ENCODE measurements around the gene CRISPLD2. TPM values are rescaled to one million over a fixed set of nuclear protein-coding genes. Genes with fewer than 3 reads are reported as not detected.

The CRISPLD2 gene
- total RNA-seq, 2 donors from 2014 or later, result 0.07 to 0.08 TPM

DNA sequence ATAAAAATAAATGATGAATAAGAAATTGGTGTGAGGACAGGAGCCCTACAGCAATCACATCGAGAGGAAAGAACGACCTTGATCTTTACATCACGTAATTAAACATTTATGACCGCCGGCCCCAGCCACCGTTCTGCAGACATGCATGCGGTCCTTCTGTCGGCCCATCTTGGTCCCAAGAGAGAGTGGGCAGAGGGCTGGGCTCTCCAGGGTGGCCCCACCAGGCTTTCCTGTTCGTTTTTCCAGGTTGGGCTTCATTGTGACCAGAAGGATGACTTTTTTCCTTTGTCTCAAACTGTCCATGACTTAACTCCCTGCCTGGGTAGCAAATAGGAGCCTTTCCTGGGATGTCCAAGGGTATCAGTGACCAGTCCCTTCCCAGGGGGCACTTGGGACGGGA, 3.3 kb upstream of the CRISPLD2 start:
- Mint-ChIP-seq H3K9me3 (no peaks in the 10 kb centered on the region), H3K36me3 (no peaks in the 10 kb centered on the region), H3K27ac (no peak overlapping the region)
- DNase-seq (ENCODE audit: low spot score in 2 of 2) (no peak), ATAC-seq (no peak)

DNA sequence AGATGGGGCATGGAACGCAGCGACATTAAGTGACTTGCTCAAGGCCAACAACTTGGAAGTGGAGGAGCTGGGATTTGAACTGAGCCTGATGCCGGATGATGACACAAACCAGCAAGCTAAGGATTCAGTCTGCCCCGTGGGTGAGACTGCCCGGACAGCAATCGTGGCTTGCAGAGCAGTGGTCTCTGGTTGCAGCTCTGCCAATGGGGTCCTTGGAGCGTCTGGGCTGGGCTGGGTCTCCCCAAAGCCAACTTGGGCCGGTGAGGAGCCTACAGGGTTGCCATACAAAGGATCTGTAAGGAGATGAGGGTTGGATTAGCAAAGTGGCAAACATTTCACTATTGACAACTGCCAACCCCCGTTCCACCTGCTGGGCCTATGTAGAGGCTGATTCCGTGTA, 2.6 kb upstream of the CRISPLD2 start:
- no peak overlapping the region for H3K27ac Mint-ChIP-seq
- ATAC-seq, result no peak
- H3K36me3 Mint-ChIP-seq, result no peaks in the 10 kb centered on the region

DNA sequence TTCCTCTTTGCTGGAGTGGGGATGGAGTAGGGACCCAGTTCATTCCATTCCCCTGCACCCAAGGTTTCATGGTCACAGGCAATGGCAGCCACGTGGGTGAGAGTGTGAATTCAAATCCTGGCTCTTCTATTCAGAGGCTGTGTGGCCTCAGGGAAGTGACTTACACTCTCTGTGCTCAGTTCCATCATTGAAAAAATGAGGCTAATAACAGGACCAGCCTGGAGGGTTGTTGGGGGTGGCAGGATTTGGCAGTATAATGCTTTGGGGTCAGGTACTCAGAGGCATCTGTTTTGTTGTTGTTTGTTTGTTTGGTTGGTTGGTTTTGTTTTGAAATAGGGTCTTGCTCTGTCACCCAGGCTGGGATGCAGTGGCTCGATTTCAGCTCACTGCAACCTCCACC, 2.2 kb upstream of the CRISPLD2 start:
- Mint-ChIP-seq H3K9me3 (no peaks in the 10 kb centered on the region), H3K36me3 (no peaks in the 10 kb centered on the region), H3K27ac (no peak overlapping the region)
- DNase-seq (ENCODE audit: low spot score in 2 of 2) (no peak), ATAC-seq (no peak)

More for the DNA sequence above, 2.6 kb upstream of the CRISPLD2 start:
- no peak for DNase-seq (ENCODE audit: low spot score in 2 of 2)
- H3K9me3 Mint-ChIP-seq, result no peaks in the 10 kb centered on the region

DNA sequence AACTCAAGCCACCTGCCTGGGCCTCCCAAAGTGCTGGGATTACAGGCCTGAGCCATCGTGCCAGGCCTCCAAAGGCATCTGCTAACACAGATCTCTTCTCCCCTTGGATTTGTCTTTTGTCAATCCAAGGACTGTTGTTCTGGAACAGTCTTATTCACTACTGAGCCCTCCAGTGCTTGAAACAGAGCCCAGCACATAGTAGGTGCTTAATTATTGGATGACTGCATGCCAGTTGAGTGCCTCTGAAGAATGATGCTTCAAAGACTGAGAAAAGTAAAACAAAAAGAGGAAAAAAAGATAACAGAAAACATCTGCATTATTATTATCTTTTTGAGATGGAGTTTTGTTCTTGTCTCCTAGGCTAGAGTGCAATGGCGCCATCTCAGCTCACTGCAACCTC, 1.7 kb upstream of the CRISPLD2 start:
- no peak for DNase-seq (ENCODE audit: low spot score in 2 of 2)
- H3K9me3 Mint-ChIP-seq, result no peaks in the 10 kb centered on the region
- no peak for ATAC-seq
- H3K27ac Mint-ChIP-seq, result no peak overlapping the region
- H3K36me3 Mint-ChIP-seq, result no peaks in the 10 kb centered on the region

DNA sequence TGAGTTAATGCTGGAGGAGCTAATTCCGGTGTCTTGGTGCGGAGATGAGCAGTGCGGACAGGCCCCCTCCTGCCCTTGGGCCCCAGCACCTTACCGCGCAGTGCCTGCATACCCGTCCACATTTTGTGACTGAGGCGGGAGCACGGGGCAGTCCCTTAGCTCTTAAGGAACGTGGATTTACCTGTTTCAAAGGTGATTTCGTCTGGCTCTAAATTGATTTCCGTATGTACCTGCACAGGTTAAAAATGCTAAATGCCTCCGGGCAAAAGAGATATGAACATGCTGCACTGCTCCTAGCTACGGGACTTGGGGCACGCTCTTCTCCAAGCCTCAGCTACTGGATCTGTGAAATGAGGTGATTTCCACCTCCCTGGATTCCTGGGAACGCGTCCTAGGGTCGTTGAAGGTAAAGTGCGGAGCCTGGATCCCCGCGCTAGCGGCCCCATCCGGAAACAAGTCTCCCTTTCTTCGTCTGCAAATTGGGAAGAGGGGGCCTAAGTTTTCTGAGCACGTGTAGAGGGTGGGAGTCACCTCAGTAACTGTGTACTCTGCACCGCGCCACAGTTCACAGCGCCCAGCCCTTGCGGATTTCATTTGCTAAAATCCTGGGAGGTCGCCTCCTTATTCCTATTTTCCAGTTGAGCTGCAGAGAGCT, 669 bp upstream of the CRISPLD2 start:
- ATAC-seq (peak in 1 of 2 donors; percentile 1), DNase-seq (ENCODE audit: low spot score in 2 of 2) (no peak)
- Mint-ChIP-seq H3K36me3 (no peaks in the 10 kb centered on the region), H3K27ac (no peak overlapping the region), H3K9me3 (no peaks in the 10 kb centered on the region)

DNA sequence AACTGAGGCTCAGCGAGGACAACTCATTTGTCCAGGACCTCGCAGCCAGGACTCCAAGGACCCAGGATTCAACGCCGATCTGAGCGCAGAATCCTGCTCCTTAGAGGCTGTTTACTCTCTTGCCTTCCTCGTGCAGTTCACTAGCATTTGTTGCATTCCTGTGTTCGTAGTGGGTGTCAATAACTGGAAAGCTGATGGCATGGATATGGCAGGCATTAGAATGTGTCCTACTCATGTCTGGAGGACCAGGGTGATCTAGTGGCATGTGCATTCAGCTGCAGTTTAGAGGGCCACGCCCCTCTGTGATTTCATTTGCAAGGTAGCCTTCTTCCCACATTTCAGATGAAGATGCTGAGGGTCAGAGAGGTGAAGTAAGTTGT, 510 bp downstream of the CRISPLD2 start:
- Mint-ChIP-seq H3K9me3 (no peaks in the 10 kb centered on the region), H3K36me3 (no peaks in the 10 kb centered on the region), H3K27ac (no peak overlapping the region)
- no peak for DNase-seq (ENCODE audit: low spot score in 2 of 2)
- ATAC-seq, result no peak

DNA sequence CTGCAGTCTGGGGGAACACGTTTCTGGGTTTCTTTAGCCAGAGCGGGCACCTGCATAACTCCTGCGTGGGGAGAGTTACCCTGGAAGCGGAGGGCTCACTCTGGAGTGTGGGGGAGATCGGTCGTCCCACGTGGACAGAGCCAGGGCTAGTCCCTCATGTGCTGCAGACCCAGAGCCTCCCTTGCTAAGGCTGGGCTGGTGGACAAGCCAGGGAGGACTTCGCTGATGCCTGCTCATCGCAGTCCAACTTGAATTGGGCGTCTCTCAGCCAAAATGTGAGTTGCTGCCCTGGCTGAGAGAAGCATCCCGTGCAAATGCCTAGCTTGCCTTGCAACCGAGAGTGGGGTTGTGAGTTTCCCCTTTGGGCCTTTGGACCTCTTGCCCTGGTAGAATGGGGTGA, 986 bp downstream of the CRISPLD2 start:
- ATAC-seq (no peak), DNase-seq (ENCODE audit: low spot score in 2 of 2) (no peak)
- Mint-ChIP-seq H3K9me3 (no peaks in the 10 kb centered on the region), H3K27ac (no peak overlapping the region), H3K36me3 (no peaks in the 10 kb centered on the region)

DNA sequence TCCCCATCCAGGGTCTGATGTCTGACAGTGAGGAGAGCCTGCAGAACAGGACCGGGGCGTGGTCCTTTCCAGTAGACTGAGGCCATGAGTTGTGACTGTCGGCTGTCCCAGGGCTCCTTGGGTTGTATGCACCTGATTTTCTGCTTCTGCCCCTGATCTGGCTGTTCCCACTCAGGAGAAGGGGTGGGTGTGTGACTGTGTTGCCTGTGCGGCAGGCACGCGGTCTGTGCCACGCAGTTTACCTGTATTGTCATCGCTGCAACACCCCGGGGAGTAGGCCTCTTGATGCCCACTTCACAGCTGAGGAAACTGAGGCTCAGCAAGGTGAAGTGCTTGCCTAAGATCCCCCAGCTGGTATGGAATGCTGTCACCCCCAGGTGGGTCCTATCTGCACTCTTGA, 1.4 kb downstream of the CRISPLD2 start:
- Mint-ChIP-seq H3K9me3 (no peaks in the 10 kb centered on the region), H3K36me3 (no peaks in the 10 kb centered on the region), H3K27ac (no peak overlapping the region)

DNA sequence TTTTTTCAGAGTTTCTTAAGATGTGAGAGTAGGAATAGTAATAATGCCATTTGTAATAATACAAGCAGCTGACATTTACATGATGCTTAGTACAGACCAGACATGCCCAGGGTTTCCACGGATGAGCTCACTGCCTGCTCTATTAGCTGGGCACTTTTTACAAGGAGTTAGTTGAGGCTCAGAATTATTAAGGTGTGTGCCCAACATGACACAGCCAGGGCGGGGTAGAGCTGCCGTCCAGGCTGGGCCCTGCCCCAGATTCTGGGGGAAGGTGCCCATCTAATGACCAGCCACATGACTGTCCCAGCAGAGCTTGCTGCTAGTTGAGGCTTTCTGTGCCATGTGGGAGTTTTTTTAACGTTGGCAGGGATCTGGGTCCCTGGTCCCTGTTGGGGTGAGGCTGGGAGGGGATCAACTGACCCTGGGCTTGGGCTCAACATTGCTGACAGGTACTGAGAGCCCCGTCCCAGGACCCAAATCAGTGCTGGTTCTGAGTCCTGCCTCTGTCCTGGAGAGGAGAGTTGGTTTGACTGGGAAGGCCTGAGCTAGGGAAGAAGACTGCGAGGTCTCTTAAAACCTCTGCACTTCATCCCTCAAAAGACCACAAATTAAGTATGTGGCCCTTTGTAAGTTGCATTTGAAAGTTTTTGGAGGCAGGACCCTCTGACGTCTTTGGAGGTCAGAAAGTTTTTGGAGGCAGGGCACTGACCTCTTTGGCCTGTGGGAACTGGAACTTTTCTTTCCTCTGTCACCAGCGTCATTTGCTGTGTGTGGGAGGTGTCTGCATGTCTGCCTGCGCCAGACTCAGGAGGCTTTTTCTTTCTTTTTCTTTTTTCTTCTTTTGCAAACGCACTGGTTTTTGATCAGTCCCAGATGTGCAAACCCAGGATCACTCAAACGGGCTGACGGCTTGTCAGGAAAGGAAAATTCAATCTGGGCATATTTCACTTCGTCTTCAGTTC, 2.2 kb downstream of the CRISPLD2 start:
- Mint-ChIP-seq H3K36me3 (no peaks in the 10 kb centered on the region), H3K27ac (no peak overlapping the region), H3K9me3 (no peaks in the 10 kb centered on the region)
- ATAC-seq (no peak), DNase-seq (ENCODE audit: low spot score in 2 of 2) (no peak)

More for the DNA sequence above, 1.4 kb downstream of the CRISPLD2 start:
- DNase-seq (ENCODE audit: low spot score in 2 of 2) (no peak), ATAC-seq (no peak)

DNA sequence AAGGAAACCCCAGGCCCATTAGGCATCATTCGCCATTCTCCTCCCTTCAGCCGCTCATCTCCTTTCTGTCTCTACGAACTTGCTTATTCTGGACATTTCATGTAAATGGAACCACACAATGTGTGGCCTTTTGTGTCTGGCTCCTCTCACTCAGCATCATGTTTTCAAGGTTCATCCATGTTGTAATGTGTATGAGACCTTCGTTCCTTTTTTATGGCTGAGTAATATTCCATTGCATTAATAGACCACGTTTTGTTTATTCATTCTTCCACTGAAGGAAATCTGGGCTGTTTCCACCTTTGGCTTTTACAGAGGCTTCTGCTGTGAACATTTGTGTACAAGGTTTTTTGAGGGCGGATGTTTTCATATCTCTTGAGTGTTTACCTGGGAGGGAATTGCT, 3.2 kb downstream of the CRISPLD2 start:
- ATAC-seq (no peak), DNase-seq (ENCODE audit: low spot score in 2 of 2) (no peak)
- no peaks in the 10 kb centered on the region for H3K9me3 Mint-ChIP-seq
- H3K27ac Mint-ChIP-seq, result no peak overlapping the region
- H3K36me3 Mint-ChIP-seq, result no peaks in the 10 kb centered on the region

DNA sequence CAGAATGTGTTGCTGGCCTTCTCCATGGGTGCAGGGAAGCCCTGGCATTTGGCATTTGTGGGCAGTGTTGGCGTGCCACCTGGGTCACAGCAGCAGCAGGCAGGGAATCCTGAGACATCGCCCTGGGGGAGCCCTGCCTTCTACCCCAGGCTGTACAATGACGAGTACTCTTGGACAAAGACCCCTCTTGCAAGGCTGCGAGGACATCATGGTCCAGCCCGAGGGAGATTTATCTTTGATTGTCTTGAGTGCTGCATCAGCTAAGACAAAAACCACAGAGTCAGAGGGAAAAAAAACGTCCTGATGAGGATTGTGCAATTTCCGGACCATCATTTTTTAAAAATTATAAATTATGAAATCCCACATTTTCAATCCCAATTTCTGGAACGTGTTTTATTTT, 3.7 kb downstream of the CRISPLD2 start:
- no peak overlapping the region for H3K27ac Mint-ChIP-seq
- ATAC-seq (no peak), DNase-seq (ENCODE audit: low spot score in 2 of 2) (no peak)
- H3K9me3 Mint-ChIP-seq, result no peaks in the 10 kb centered on the region
- no peaks in the 10 kb centered on the region for H3K36me3 Mint-ChIP-seq

DNA sequence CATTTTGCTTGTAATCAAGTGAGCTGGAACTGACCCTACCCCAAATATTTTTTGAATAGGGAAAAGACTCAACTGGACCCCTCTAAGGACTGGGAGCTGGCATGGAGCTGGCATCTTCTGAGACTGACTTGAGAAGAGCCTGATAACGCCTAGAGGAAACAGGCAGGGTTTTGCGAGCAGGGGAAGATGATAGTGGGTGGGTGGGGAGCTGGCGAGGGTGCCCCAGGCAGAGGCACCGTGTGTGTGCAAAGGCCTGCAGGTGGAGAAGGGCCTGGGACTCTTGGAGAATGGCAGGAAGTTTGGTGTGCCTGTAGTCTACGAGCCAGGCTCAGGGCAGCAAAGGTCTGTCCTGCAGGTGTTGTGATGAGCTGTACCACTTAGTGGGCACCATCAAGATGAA, 4.1 kb downstream of the CRISPLD2 start:
- Mint-ChIP-seq H3K27ac (no peak overlapping the region), H3K36me3 (no peaks in the 10 kb centered on the region), H3K9me3 (no peaks in the 10 kb centered on the region)
- ATAC-seq, result no peak
- no peak for DNase-seq (ENCODE audit: low spot score in 2 of 2)

DNA sequence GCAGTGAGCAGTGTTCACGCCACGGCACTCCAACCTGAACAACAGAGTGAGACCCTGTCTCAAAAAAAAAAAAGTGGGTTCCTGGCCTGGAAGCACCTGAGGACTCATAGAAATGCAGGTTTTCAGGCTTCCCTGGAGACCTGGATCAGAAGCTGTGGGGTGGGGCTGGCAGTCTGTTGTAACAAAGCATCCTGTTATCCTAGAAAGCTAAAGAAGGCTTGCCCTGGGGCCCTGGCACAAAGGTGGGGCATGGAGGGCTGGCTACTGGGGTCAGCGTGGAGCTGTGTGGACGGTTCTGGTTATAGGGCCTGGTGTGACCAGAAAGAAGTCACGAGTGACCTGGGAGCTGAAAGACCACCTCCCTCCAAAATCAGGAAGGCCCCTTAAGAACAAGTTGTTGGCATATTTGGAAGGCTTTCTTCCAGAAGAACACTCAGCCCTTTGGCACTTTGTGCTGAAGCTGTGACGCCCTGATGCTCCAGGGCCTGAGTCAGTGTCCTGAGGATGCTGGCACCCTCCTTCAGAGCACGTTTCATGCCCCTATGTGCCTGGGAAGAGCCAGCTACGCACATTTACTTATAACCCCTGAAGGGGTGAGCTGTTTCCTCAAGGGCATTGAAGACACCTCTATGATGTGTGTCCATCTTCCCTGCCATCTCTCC, 6.2 kb downstream of the CRISPLD2 start:
- Mint-ChIP-seq H3K36me3 (no peaks in the 10 kb centered on the region), H3K9me3 (no peaks in the 10 kb centered on the region), H3K27ac (no peak overlapping the region)
- ATAC-seq, result no peak
- DNase-seq (ENCODE audit: low spot score in 2 of 2), result no peak

DNA sequence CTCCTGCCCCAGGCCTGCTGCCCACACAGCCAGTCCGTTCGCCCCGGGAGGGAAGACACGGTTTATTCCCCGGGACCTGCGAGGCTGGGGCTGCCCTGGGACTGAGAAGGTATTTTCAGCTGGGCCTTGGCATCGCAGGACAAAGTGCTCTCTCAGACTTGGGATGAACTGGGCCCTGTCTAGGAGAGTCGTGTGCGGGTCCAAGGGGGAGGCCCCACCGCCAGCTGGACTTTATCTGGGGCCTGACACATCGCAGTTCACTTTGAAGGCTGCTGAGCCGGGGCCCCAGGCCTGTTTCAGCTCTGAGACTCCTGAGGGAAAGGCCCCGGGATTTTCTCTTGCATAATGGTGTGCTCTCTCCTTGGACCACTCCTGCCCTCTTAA, 6.8 kb downstream of the CRISPLD2 start:
- no peak for DNase-seq (ENCODE audit: low spot score in 2 of 2)
- H3K27ac Mint-ChIP-seq, result no peak overlapping the region
- no peaks in the 10 kb centered on the region for H3K36me3 Mint-ChIP-seq
- no peak for ATAC-seq
- H3K9me3 Mint-ChIP-seq, result no peaks in the 10 kb centered on the region

DNA sequence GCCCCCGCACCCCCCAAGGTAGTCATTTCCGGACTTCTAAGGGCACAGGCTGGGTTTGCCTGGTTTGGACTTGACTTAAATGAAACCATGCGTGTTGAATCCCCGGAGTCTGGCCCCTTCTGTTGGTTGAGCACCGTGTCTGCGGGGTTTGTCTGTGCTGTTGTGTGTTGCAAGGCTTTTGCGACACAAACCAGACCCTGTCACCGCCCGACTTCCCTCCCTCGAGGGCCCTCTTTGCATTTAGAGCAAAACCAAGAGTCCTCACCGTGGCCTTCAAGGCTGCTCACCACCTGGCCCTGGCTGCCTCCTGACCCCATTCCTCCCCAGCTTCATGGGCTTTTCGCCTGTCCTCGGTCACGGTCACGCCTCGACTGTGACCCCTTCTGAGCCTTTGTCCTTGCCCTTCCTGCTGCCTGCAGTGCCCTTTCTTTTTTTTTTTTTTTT, 7.4 kb downstream of the CRISPLD2 start:
- ATAC-seq (no peak), DNase-seq (ENCODE audit: low spot score in 2 of 2) (no peak)
- H3K9me3 Mint-ChIP-seq, result no peaks in the 10 kb centered on the region
- H3K27ac Mint-ChIP-seq, result no peak overlapping the region
- no peaks in the 10 kb centered on the region for H3K36me3 Mint-ChIP-seq

DNA sequence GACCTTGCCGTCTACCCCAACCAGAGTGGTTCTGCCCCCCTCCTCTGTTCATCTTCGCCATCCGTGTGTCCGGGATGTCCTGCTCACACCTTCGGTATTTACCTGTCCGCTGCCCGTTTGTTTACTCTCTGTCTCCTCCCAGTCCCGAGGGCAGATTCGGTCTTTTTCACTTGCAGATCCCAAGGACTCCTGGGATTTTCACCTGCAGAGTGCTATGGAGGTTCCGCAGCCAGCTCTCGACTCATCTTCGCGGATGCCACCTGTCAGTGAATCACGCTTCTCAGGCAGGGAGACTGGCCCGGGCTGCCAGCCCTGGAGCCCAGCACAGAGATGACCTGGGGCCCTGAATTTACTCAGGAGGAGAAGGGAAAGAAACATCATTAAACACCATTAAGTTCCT, 8.1 kb downstream of the CRISPLD2 start:
- H3K36me3 Mint-ChIP-seq, result no peaks in the 10 kb centered on the region
- no peaks in the 10 kb centered on the region for H3K9me3 Mint-ChIP-seq
- no peak for DNase-seq (ENCODE audit: low spot score in 2 of 2)
- H3K27ac Mint-ChIP-seq, result no peak overlapping the region
- no peak for ATAC-seq

DNA sequence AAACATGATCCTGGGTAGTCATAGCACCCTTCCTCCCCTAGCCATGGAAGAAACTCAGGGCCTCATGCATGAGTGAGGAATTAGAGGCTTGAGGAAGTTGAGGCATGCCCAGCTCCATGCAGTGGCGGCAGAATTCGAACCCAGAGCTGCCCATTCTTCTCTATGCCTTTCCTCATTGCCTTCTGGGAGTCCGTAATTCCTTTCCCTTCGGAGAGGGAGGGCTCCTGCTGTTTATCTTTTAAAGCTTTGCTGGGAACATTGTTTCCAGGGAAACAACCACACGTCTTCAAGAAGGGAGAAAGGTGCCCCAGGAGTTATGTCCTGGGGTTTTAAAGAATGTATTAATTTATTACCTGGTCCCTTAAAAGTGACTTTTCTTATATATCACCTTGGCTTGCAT, 8.5 kb downstream of the CRISPLD2 start:
- DNase-seq (ENCODE audit: low spot score in 2 of 2) (no peak), ATAC-seq (no peak)
- Mint-ChIP-seq H3K36me3 (no peaks in the 10 kb centered on the region), H3K9me3 (no peaks in the 10 kb centered on the region), H3K27ac (peak overlapping the region in 1 of 2 donors; percentile 65)

Measured in activated naive CD4-positive, alpha-beta T cell treated with anti-CD3 and anti-CD28 coated beads, Interleukin-2, amount 50 U/mL, for 72 hours (primary cell).